Prostate gland (tissue), 2 donors: ENCODE data around the gene SGK2.

Experiments used
- POLR2AphosphoS5 ChIP-seq: sonication (generic); formaldehyde crosslinking; IDR thresholded peaks from one replicate; pipeline ENCODE4 v1.6.1; 2017; ENCODE audit warnings: antibody characterized with exemption
- TF ChIP-seq, protein P1 (sequence below), 4 experiments: fragments of 200-600 bp in 2 of 4; fragments of 450-650 bp in 2 of 4; sonication (generic) in 2 of 4; IDR thresholded peaks; 1 replicate in 3 of 4; 2 replicates in 1 of 4; pipeline ENCODE4 v1.5.1; 2016 to 2019; ENCODE audit warnings: antibody characterized with exemption in 4 of 4, mild to moderate bottlenecking in 2 of 4, moderate library complexity in 2 of 4

DNA sequence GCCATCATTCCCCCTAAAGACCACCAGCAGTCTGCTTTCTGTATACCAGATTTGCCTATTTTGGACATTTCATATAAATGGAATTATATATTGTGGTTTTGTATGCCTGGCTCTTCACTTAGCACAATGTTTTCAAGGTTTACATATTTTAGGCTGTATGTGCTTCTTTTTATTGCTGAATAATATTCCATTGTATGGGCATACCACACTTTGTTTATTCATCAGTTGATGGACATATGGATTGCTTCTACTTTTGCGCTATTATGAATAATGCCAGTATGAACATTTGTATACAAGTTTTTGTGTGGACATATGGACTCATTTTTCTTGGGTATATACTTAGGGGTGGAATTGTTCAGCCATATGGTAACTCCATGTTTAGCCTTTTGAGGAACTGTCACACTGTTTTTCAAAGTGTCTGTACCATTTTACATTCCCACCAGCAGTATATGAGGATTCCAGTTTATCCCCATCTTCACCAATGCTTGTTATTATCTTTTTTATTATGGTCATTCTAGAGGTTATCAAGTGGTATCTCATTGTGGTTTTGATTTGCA is 38.7 kb upstream of the SGK2 start:
- TF ChIP-seq, protein P1, sequence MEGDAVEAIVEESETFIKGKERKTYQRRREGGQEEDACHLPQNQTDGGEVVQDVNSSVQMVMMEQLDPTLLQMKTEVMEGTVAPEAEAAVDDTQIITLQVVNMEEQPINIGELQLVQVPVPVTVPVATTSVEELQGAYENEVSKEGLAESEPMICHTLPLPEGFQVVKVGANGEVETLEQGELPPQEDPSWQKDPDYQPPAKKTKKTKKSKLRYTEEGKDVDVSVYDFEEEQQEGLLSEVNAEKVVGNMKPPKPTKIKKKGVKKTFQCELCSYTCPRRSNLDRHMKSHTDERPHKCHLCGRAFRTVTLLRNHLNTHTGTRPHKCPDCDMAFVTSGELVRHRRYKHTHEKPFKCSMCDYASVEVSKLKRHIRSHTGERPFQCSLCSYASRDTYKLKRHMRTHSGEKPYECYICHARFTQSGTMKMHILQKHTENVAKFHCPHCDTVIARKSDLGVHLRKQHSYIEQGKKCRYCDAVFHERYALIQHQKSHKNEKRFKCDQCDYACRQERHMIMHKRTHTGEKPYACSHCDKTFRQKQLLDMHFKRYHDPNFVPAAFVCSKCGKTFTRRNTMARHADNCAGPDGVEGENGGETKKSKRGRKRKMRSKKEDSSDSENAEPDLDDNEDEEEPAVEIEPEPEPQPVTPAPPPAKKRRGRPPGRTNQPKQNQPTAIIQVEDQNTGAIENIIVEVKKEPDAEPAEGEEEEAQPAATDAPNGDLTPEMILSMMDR (IDR thresholded peaks at IDR 0.05) = no peak
- TF ChIP-seq POLR2AphosphoS5 = no peak
